Ovary (tissue), 9 donors: ENCODE data around the gene MAD1L1. TPM values are rescaled to one million over a fixed set of nuclear protein-coding genes. Genes with fewer than 3 reads are reported as not detected.
A peak's percentile ranks its signal among the peaks of the same experiment; 100 is the strongest.

Experiments
- DNase-seq, 5 donors: peaks; one replicate each; pipeline ENCODE4 v3.0.0-alpha.2; 2019 to 2020
- H3K27ac ChIP-seq, 2 donors: fragments of 200-600 bp; one replicate each; pipeline versions ENCODE4 v1.5.1 to v1.8.0; 2019 to 2022
- H3K27me3 ChIP-seq: fragments of 200-600 bp; one replicate; pipeline ENCODE4 v1.8.0; 2022
- H3K36me3 ChIP-seq: fragments of 200-600 bp; sonication (generic); one replicate; pipeline ENCODE4 v1.5.1; 2019
- H3K4me1 ChIP-seq: one replicate; pipeline ENCODE4 v1.8.1; 2013; ENCODE audit warnings: mild to moderate bottlenecking, moderate library complexity; ENCODE audit not compliant: insufficient read depth
- H3K4me3 ChIP-seq: fragments of 200-600 bp; sonication (generic); one replicate; pipeline ENCODE4 v1.5.1; 2017
- H3K9me3 ChIP-seq, 2 donors: fragments of 200-600 bp in 1 of 2; sonication (generic) in 1 of 2; one replicate each; pipeline versions ENCODE4 v1.5.1 to v1.8.1; 2013 to 2019; ENCODE audit warnings: mild to moderate bottlenecking in 1 of 2, moderate library complexity in 1 of 2
- EP300 ChIP-seq: sonication (generic); formaldehyde crosslinking; IDR thresholded peaks from one replicate; pipeline ENCODE4 v1.6.1; 2017; ENCODE audit warnings: antibody characterized with exemption
- POLR2A ChIP-seq: fragments of 450-650 bp; IDR thresholded peaks from one replicate; pipeline ENCODE4 v1.6.1; 2017; ENCODE audit warnings: antibody characterized with exemption, mild to moderate bottlenecking, moderate library complexity
- WGBS, 3 donors: extraction: QIAGEN DNeasy Blood & Tissue Kit in 1 of 3; methylation state at CpG; one replicate each; pipeline versions ENCODE4 v1.1.5 to v1.1.7; 2013 to 2017; 5-methylcytosine and 5-hydroxymethylcytosine counted together
- intact Hi-C, 4 donors: fragments of 100-400 bp; cut with DNase I; formaldehyde crosslinking; loops; one replicate each; pipeline versions ENCODE4 v1.11.0 to v1.15.1; 2022 to 2023
- polyA plus RNA-seq, 2 donors: library from polyadenylated mRNA; stranded (reverse); fragments of 200-250 nt in 1 of 2; fragments of 350-450 nt in 1 of 2; fragmentation: Illumina TruSeq in 1 of 2; extraction: RNeasy Lipid Tissue Mini Kit (QIAGEN cat#74804) in 1 of 2; gene quantifications; one replicate each; pipeline ENCODE4 v1.2.3, GENCODE V29; 2013 to 2014
- total RNA-seq, 7 donors: library from RNA; depleted of rRNA in 2 of 7; stranded (reverse); fragments of >200 nt in 2 of 7; fragmentation: NEBNext Ultra II Directional in 3 of 7; extraction: Animal tissue kit (Norgen Biotek cat#: 25700) in 3 of 7; gene quantifications; one replicate each; pipeline versions ENCODE4 v1.1.0 to v1.2.4, GENCODE V29; 2016 to 2023
- TF ChIP-seq, protein P1 (sequence below), 3 donors: fragments of 450-650 bp in 2 of 3; fragments of 200-600 bp in 1 of 3; IDR thresholded peaks; one replicate each; pipeline versions ENCODE4 v1.5.1 to v1.8.0; 2016 to 2022; ENCODE audit warnings: antibody characterized with exemption in 3 of 3, mild to moderate bottlenecking in 1 of 3
- donor health status: DM: no; HTN: no; CAD: no; lungs with moderate emphysema.
- donor health status: DM: no; HTN: no; CAD: no.
- donor health status: Bipolar disorder and iron deficiency.
- donor health status: DM: yes; HTN: yes; CAD: no.
- donor health status: DM: no; HTN: no; CAD: no.
- donor health status: DM: yes; HTN: yes; CAD: no.

MAD1L1 gene
- total and polyA plus RNA-seq, 9 donors, result 5.9 to 36.6 (median 22.8) TPM

DNA sequence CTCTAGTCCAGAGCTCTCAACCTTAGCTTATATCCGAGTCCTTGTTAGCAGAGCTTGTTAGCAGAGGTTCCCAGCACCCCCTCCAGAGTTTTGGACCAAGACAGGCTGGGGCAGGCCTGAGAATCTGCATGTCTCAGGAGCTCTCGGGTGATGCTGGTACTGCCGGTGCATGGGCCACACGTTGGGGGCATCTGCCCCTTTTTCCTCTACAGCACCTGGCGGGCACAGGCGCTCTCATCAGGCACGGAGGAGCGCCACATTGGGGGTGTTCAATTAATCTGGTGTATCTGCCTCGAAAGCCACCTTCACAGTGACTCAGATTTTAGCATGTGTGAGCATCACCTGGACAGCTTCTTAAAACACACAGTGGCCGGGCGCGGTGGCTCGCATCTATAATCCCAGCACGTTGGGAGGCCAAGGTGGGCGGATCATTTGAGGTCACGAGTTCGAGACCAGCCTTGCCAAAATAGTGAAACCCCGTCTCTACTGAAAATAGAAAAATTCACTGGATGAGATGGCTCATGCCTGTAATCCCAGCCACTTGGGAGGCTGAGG lies 445.0 kb downstream of the MAD1L1 start:
- TF ChIP-seq POLR2A (no peak), EP300 (no peak)
- TF ChIP-seq, protein P1, sequence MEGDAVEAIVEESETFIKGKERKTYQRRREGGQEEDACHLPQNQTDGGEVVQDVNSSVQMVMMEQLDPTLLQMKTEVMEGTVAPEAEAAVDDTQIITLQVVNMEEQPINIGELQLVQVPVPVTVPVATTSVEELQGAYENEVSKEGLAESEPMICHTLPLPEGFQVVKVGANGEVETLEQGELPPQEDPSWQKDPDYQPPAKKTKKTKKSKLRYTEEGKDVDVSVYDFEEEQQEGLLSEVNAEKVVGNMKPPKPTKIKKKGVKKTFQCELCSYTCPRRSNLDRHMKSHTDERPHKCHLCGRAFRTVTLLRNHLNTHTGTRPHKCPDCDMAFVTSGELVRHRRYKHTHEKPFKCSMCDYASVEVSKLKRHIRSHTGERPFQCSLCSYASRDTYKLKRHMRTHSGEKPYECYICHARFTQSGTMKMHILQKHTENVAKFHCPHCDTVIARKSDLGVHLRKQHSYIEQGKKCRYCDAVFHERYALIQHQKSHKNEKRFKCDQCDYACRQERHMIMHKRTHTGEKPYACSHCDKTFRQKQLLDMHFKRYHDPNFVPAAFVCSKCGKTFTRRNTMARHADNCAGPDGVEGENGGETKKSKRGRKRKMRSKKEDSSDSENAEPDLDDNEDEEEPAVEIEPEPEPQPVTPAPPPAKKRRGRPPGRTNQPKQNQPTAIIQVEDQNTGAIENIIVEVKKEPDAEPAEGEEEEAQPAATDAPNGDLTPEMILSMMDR (IDR thresholded peaks at IDR 0.05), result no peak
- 89 to 92% (median 91%) methylated on average over 18 of the region's 18 CpGs for WGBS, 3 donors
- intact Hi-C loops, result no loop called here

DNA sequence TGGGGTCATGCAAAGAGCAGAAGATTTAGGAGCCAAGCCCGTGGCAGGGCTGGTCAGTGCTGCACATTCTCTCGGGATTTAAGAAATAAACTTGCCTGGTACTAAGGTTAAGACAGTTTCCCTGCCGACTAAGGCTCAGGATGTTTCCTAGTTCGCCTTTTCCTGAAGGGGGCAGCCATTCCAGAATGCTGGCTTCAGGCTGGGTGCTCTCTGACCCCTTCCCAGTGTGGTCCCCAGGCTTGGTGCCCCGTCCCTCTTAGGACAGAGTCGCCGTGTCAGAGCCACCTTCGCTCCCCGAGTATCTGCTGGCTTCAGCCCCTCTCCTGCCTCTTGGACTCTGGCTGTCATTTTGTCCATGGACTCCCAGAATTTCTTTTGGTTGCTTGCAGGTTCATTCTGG lies 445.5 kb downstream of the MAD1L1 start:
- peak in 1 of 5 donors; percentile 7 for DNase-seq
- 71 to 77% (median 76%) methylated on average over 9 of the region's 9 CpGs for WGBS, 3 donors
- Histone ChIP-seq H3K27ac (no peak overlapping the region), H3K36me3 (no peaks in the 10 kb centered on the region), H3K9me3 (no peaks in the 10 kb centered on the region), H3K4me1 (no peaks in the 10 kb centered on the region), H3K27me3 (no peaks in the 10 kb centered on the region), H3K4me3 (no peak overlapping the region)
- intact Hi-C loops, result no loop called here
- TF ChIP-seq POLR2A, result no peak
- TF ChIP-seq, protein P1 (IDR thresholded peaks at IDR 0.05), result no peak
- no peak for TF ChIP-seq EP300

More for the DNA sequence above, 445.0 kb downstream of the MAD1L1 start:
- no peaks in the 10 kb centered on the region for H3K4me1 ChIP-seq
- H3K27me3 ChIP-seq, result no peaks in the 10 kb centered on the region
- no peak overlapping the region for H3K4me3 ChIP-seq
- no peaks in the 10 kb centered on the region for H3K9me3 ChIP-seq
- H3K27ac ChIP-seq, result no peak overlapping the region
- no peaks in the 10 kb centered on the region for H3K36me3 ChIP-seq
- peak in 1 of 5 donors; percentile 4 for DNase-seq

DNA sequence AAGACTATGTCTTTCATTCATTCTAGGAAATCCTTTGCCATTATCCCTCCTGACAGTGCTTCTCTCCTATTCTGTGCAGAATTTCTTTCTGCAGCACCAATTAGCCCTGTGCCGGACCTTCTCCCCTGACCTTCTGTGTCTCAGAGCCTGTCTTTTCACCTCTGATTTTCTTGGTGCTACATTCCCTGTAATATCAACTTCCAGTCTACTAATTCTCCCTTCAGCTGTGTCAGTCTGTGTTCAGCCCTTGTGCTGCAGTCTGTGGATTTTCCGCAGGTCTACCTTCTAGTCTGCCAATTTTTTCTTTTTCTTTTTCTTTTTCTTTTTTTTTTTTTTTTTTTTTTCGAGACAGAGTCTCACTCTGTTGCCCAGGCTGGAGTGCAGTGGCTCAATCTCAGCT lies 446.9 kb downstream of the MAD1L1 start:
- Histone ChIP-seq H3K27ac (no peak overlapping the region), H3K27me3 (no peaks in the 10 kb centered on the region), H3K4me1 (no peaks in the 10 kb centered on the region), H3K4me3 (no peak overlapping the region), H3K36me3 (no peaks in the 10 kb centered on the region), H3K9me3 (no peaks in the 10 kb centered on the region)
- no peak for TF ChIP-seq EP300
- TF ChIP-seq, protein P1 (IDR thresholded peaks at IDR 0.05), result no peak
- no peak for TF ChIP-seq POLR2A
- intact Hi-C loops, result no loop called here
- no peak for DNase-seq
- whole genome bisulfite sequencing, 3 donors, result 92 to 97% (median 92%) methylated on average over 3 of the region's 3 CpGs

DNA sequence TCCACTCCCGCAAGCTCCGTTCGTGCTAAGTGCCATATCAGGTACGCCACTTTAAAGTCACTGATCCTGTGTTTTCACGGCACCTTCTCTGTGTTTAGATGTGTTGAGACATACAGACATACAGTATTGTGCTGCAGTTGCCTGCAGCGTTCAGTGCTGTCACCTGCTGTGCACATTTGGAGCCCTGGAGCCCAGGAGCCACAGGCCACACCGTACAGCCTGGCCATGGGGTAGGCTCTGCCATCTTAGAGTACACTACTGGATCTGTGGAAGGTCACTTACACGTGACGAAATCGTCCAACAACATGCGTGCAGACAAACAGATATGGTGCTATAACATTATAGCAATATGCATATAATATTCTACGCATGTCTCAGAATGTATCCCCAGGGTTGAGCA lies 451.4 kb downstream of the MAD1L1 start:
- intact Hi-C loops, result no loop called here
- DNase-seq, result peak in 1 of 5 donors; percentile 3
- H3K4me1 ChIP-seq, result no peaks in the 10 kb centered on the region
- WGBS, 3 donors, result 88 to 93% (median 91%) methylated on average over 12 of the region's 12 CpGs
- H3K4me3 ChIP-seq, result no peak overlapping the region
- TF ChIP-seq, protein P1 (IDR thresholded peaks at IDR 0.05), result no peak
- no peaks in the 10 kb centered on the region for H3K27me3 ChIP-seq
- H3K36me3 ChIP-seq, result no peaks in the 10 kb centered on the region
- no peak overlapping the region for H3K27ac ChIP-seq
- H3K9me3 ChIP-seq, result no peaks in the 10 kb centered on the region
